NCI-H82 treated with DMSO at 0.1 percent for 48 hours (cell line): Measurements from ENCODE around the gene TRAK1.

Experiments used
- DNase-seq: peaks from one replicate; lab custom pipeline; 2025; ENCODE audit not compliant: unreplicated experiment; lab: John Stamatoyannopoulos, UW

TRAK1 gene

DNA sequence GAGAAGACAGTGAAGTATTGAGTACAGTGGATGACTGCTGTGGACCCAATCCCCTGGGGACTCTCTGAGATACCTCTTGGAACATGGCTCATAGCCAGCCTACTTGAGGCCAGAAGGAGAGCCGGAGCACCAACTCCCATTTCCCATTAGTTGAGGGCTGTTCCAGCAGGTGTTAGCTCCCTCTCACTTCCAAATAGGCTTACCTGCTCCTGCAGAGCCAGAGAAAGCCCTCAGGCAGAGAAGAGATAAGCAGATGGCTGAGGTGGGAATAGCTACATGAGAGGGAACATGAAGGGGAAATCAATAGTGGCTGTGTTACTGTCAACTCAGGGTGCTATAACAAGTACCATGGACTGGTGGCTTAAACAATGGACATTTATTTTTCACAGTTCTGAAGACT is 179.4 kb downstream of the TRAK1 start:
- peak; percentile 20 for DNase-seq

DNA sequence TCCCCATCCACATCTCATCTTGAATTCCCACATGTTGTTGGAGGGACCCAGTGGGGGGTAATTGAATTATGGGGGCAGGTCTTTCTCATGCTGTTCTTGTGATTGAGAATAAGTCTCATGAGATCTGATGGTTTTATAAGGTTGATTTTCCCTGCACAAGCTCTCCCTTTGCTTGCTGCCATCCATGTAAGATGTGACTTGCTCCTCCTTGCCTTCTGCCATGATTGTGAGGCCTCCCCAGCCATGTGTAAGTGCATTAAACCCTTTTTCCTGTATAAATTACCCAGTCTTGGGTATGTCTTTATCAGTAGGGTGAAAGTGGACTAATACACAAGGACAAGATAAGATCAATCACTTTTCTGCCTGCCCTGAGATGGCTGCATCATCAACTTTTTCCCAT is 180.6 kb downstream of the TRAK1 start:
- DNase-seq: no peak

DNA sequence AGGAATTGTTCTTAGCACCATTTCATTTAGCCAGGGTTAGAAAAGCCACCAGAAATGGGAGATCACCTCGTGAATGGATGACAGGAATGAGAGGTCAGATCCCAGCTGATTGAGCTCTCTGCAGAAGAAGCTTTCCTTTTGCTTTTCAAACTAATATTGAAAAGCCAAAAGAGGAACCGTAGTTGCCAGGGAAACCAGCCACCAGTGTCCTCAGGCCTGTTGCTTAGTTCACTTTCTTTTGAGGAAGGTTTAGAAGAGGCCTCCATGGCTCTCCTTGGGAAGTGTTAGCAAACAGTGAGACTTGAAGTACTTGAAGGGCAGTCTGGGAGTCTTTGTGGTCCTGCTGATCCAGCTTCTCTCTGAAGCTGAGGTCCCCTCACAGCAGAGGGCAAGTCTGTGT is 182.2 kb downstream of the TRAK1 start:
- DNase-seq: no peak

DNA sequence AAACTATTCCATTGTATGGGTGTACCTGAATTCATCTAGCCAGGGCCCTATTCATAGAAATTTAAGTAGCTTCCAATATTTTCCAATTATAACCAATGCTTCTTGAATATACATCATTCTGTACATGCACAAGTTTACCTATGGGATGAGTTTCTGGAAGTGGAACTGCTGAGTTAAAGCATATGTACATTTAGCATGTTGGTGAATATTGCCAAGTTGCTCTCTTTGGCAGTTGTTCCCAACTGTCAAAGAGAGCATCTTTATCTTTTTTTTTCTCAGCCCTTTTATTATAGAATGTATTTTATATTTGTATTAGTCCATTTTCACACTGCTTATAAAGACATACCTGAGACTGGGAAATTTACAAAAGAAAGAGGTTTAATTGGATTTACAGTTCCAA is 183.1 kb downstream of the TRAK1 start:
- DNase-seq: no peak

DNA sequence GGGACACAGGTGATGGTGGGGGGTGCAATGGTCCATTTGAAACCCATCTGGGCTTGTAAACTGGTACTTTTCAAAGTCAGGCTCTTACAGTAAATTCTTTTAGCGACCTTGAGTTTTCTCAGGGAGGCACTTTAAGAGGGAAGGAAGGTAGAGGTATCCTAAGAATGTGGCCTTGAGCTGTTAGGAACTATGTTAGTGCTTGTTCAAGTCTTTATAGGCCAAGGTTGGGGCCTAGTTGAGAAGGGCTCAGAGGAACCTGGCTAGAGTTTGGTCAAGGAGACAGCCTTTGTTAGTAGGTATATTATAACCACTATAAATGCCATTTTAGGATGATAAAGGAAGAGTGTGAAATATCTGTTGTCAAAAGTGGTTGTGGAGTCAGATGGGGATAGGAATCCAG is 184.1 kb downstream of the TRAK1 start:
- DNase-seq: no peak
